NT2/D1 (cell line): Measurements from ENCODE around the gene NNMT.

Source experiments
- DNase-seq: peaks from one replicate; pipeline ENCODE4 v3.0.0-alpha.2; 2011; ENCODE audit warnings: low read depth, low spot score
- H3K27me3 ChIP-seq: 2 replicates; pipeline ENCODE4 v1.6.0; 2011; ENCODE audit warnings: mild to moderate bottlenecking; ENCODE audit not compliant: insufficient read length, insufficient read depth
- H3K36me3 ChIP-seq: 2 replicates; pipeline ENCODE4 v1.6.1; 2011; ENCODE audit warnings: mild to moderate bottlenecking, low read length, mixed read lengths; ENCODE audit not compliant: insufficient read depth, insufficient read length
- H3K4me1 ChIP-seq: 2 replicates; pipeline ENCODE4 v1.5.1; 2011; ENCODE audit not compliant: insufficient read depth, insufficient read length
- H3K4me3 ChIP-seq: 2 replicates; pipeline ENCODE4 v1.5.1; 2011; ENCODE audit warnings: low read depth; ENCODE audit not compliant: insufficient read length
- H3K9ac ChIP-seq: 2 replicates; pipeline ENCODE4 v1.6.0; 2011; ENCODE audit warnings: low read depth; ENCODE audit not compliant: insufficient read length
- H3K9me3 ChIP-seq: 2 replicates; pipeline ENCODE4 v1.5.1; 2011; ENCODE audit warnings: mild to moderate bottlenecking, low read length; ENCODE audit not compliant: insufficient read depth
- SUZ12 ChIP-seq: IDR thresholded peaks from 2 replicates; pipeline ENCODE4 v1.6.1; 2011; ENCODE audit not compliant: insufficient read length, insufficient read depth; ENCODE audit errors: extremely low read depth
- YY1 ChIP-seq: IDR thresholded peaks from 2 replicates; pipeline ENCODE4 v1.6.1; 2011; ENCODE audit not compliant: insufficient read length, insufficient read depth
- ZNF274 ChIP-seq: IDR thresholded peaks from 2 replicates; pipeline ENCODE4 v1.6.1; 2011; ENCODE audit warnings: mild to moderate bottlenecking, low read depth, low read length

NNMT gene

GRCh38 chr11:114273890-114274635, 22.1 kb upstream of the NNMT start:
- no peaks in the 10 kb centered on the region for H3K27me3 ChIP-seq
- no peak overlapping the region for H3K9ac ChIP-seq
- no peak overlapping the region for H3K4me3 ChIP-seq
- no peaks in the 10 kb centered on the region for H3K9me3 ChIP-seq
- no peaks in the 10 kb centered on the region for H3K4me1 ChIP-seq
- no peak for DNase-seq
- H3K36me3 ChIP-seq, result no peaks in the 10 kb centered on the region
- TF ChIP-seq SUZ12, result no peak
- TF ChIP-seq YY1, result no peak
- TF ChIP-seq ZNF274, result no peak

- H3K4me3 ChIP-seq, result no peak overlapping the region
- no peaks in the 10 kb centered on the region for H3K9me3 ChIP-seq
- TF ChIP-seq SUZ12 (no peak), ZNF274 (no peak), YY1 (no peak)
- no peak overlapping the region for H3K9ac ChIP-seq
- no peaks in the 10 kb centered on the region for H3K36me3 ChIP-seq
- DNase-seq, result no peak
- H3K4me1 ChIP-seq, result no peaks in the 10 kb centered on the region
- no peaks in the 10 kb centered on the region for H3K27me3 ChIP-seq
Observed at GRCh38 chr11:114274637-114275036, 21.6 kb upstream of the NNMT start.

GRCh38 chr11:114275280-114275679, 20.9 kb upstream of the NNMT start:
- no peaks in the 10 kb centered on the region for H3K9me3 ChIP-seq
- no peak for TF ChIP-seq SUZ12
- no peak for TF ChIP-seq ZNF274
- TF ChIP-seq YY1, result no peak
- H3K4me1 ChIP-seq, result no peaks in the 10 kb centered on the region
- H3K4me3 ChIP-seq, result no peak overlapping the region
- H3K27me3 ChIP-seq, result no peaks in the 10 kb centered on the region
- H3K9ac ChIP-seq, result no peak overlapping the region
- no peaks in the 10 kb centered on the region for H3K36me3 ChIP-seq
- DNase-seq, result no peak

GRCh38 chr11:114276077-114276476, 20.1 kb upstream of the NNMT start:
- DNase-seq, result no peak
- Histone ChIP-seq H3K36me3 (no peaks in the 10 kb centered on the region), H3K27me3 (no peaks in the 10 kb centered on the region)

DNA sequence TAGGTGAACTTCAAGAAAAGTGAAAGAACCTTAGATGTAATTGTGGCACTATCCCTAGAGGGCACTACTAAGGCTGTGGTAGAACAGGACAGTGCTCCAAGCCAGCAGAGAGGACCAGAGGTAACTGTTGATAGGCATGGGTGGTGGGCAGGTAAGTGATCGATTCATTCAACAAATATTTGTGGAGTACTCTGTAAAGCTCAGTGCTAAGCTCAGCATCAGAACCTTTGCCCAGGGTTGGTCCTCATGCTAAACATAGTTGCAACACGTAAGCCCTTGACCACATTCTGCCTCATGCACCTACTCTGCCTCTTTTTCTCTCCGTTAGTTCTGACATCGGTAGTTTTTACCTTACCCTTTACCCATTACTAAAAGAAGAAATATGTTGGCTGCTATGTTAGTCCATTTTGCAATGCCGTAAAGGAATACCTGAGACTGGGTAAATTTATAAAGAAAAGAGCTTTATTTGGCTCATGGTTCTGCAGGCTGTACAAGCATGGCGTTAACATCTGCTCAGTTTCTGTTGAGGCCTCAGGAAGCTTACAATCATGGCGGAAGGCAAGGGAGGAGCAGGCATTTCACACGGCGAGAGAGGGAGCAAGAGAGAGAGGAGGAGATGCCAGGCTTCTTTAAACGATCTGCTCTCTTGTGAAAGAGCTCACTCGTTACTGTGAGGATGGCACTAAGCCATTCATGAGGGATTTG, 18.4 kb upstream of the NNMT start:
- no peak overlapping the region for H3K4me3 ChIP-seq

More at GRCh38 chr11:114276077-114276476, 20.1 kb upstream of the NNMT start:
- Histone ChIP-seq H3K4me3 (no peak overlapping the region), H3K9me3 (no peaks in the 10 kb centered on the region), H3K9ac (no peak overlapping the region), H3K4me1 (no peaks in the 10 kb centered on the region)
- TF ChIP-seq ZNF274, result no peak

GRCh38 chr11:114278342-114279065, 17.7 kb upstream of the NNMT start:
- no peak for DNase-seq
- Histone ChIP-seq H3K4me1 (no peaks in the 10 kb centered on the region), H3K9me3 (no peaks in the 10 kb centered on the region), H3K36me3 (no peaks in the 10 kb centered on the region), H3K27me3 (no peaks in the 10 kb centered on the region), H3K4me3 (no peak overlapping the region), H3K9ac (no peak overlapping the region)
- TF ChIP-seq YY1 (no peak), ZNF274 (no peak), SUZ12 (no peak)

More for the DNA sequence above, 18.4 kb upstream of the NNMT start:
- no peak overlapping the region for H3K9ac ChIP-seq
- H3K9me3 ChIP-seq, result no peaks in the 10 kb centered on the region
- no peaks in the 10 kb centered on the region for H3K27me3 ChIP-seq
- no peaks in the 10 kb centered on the region for H3K36me3 ChIP-seq
- TF ChIP-seq ZNF274 (no peak), SUZ12 (no peak), YY1 (no peak)
- H3K4me1 ChIP-seq, result no peaks in the 10 kb centered on the region
- DNase-seq, result no peak
